Endothelial cell of coronary artery (primary cell): ENCODE results near the gene NTS. TPM values are rescaled to one million over a fixed set of nuclear protein-coding genes. Genes with fewer than 3 reads are reported as not detected.

Experiments used
- total RNA-seq: library from RNA; depleted of rRNA; stranded (reverse); fragments of >200 nt; gene quantifications from 2 replicates; pipeline ENCODE4 v1.2.3, GENCODE V29; 2014

NTS gene
- total RNA-seq, result not detected in 2 replicates

GRCh38 chr12:85874031-85874461 lies at the start of gene NTS:
Gene NTS, plus strand, starts transcription at chr12:85874295. Its CDS starts 109 bp downstream, at chr12:85874404.

DNA sequence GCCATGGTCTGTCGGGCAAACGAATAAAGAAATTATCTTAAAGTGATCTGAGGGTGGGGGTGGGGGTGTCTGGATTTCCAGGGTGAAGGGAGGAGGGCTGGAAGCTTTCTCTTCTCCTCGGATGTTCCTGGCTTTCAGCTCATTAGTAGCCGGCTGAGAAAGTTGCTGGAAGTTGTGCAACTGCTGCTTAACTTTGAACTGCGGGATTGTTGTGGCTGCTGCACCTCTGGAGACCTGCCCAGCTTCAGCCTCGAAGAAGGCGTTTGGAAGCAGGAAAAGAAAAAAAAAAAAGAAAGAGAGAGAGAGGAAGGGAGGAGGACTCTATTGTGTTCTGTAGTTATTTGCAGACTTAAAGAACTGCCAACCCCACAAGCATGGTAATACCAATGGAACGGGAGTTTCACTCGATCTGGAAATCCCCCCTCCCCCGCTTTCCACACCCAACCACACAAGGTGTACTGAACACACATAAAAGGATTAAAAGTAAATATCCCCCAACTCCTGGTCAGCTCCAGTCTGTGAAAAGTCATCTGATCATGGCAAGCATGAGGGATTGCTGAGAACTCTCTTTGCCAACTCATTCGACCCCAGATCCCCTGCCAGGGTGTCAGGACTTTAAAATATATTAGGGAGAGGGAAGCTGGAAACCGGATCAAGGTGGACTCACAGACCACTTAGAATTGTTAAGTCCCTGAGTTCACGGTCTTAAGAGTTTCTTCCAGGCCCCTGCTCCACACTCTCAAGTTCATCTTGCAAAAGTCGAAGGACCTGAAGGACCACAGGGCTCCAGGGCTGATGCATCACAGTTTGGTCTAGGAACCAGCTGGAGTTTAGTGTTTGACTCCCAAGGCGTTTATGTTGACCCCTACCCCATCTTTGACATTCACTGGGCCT lies 37.7 kb upstream of the NTS start, which contains the start of gene RASSF9:
Gene RASSF9, minus strand, starts transcription at position 213 of the 894 bp plus-strand sequence. Its CDS starts 208 bp downstream, at position 5.

Other genes with a start within 250 kb of the NTS start
- gene RASSF9, start 37.9 kb upstream of the NTS start, total RNA-seq, result 0.85 and 0.99 TPM in 2 replicates